OCI-LY1 (cell line): ENCODE measurements around the gene LRRC25.
"Not testable (repeated sequence)": the region's sequence is repeated elsewhere in the genome, so short reads cannot be mapped to it uniquely, and the experiment has no call there.

ENCODE experiments used
- H2AFZ ChIP-seq: fragments of 200-600 bp; sonication (generic), shearing (Covaris generic); 2 replicates; pipeline ENCODE4 v1.6.0; 2014; ENCODE audit warnings: antibody characterized with exemption, mild to moderate bottlenecking, low read length
- H3F3A ChIP-seq: fragments of 200-600 bp; sonication (generic), shearing (Covaris generic); 2 replicates; pipeline ENCODE4 v1.6.0; 2014; ENCODE audit warnings: mild to moderate bottlenecking, antibody characterized with exemption, low read length, moderate library complexity; ENCODE audit not compliant: insufficient read depth
- H3K27ac ChIP-seq: fragments of 200-600 bp; sonication (generic); 2 replicates; pipeline ENCODE4 v1.5.1; 2014; ENCODE audit warnings: low read length, mixed run types, mild to moderate bottlenecking, low read depth; ENCODE audit not compliant: poor library complexity, severe bottlenecking
- H3K27me3 ChIP-seq: fragments of 200-600 bp; sonication (generic); 2 replicates; pipeline ENCODE4 v1.6.0; 2014; ENCODE audit warnings: antibody characterized with exemption, mild to moderate bottlenecking, low read length, moderate library complexity; ENCODE audit not compliant: insufficient read depth
- H3K36me3 ChIP-seq: fragments of 200-600 bp; sonication (generic); 2 replicates; pipeline ENCODE4 v1.6.1; 2014; ENCODE audit warnings: mild to moderate bottlenecking, antibody characterized with exemption, low read length, moderate library complexity, mixed read lengths; ENCODE audit not compliant: insufficient read depth
- H3K4me1 ChIP-seq: fragments of 200-600 bp; sonication (generic); 2 replicates; pipeline ENCODE4 v1.5.1; 2014; ENCODE audit warnings: mild to moderate bottlenecking, low read length, moderate library complexity; ENCODE audit not compliant: insufficient read depth, severe bottlenecking
- H3K4me2 ChIP-seq: fragments of 200-600 bp; sonication (generic), shearing (Covaris generic); 2 replicates; pipeline ENCODE4 v1.6.1; 2014; ENCODE audit warnings: low read length
- H3K4me3 ChIP-seq: fragments of 200-600 bp; sonication (generic); 2 replicates; pipeline ENCODE4 v1.5.1; 2014; ENCODE audit warnings: low read length, low read depth, mild to moderate bottlenecking, mixed read lengths; ENCODE audit not compliant: poor library complexity, severe bottlenecking
- H3K79me2 ChIP-seq: fragments of 200-600 bp; shearing (Covaris generic); 2 replicates; pipeline ENCODE4 v1.6.1; 2016; ENCODE audit warnings: mixed run types, low read length, mixed read lengths; ENCODE audit not compliant: insufficient read depth
- H3K9ac ChIP-seq: fragments of 200-600 bp; sonication (generic), shearing (Covaris generic); 2 replicates; pipeline ENCODE4 v1.6.1; 2014; ENCODE audit warnings: mild to moderate bottlenecking, low read length, mixed read lengths
- H3K9me2 ChIP-seq: fragments of 200-600 bp; sonication (generic), shearing (Covaris generic); 2 replicates; pipeline ENCODE4 v1.6.1; 2014; ENCODE audit warnings: low read depth, mild to moderate bottlenecking, low read length, mixed read lengths
- H3K9me3 ChIP-seq: fragments of 200-600 bp; shearing (Covaris generic); 2 replicates; pipeline ENCODE4 v1.6.1; 2014; ENCODE audit warnings: low read length, mixed read lengths
- H4K20me1 ChIP-seq: fragments of 200-600 bp; sonication (generic), shearing (Covaris generic); 2 replicates; pipeline ENCODE4 v1.6.0; 2016; ENCODE audit warnings: mild to moderate bottlenecking, low read length; ENCODE audit not compliant: insufficient read depth
- CTCF ChIP-seq: fragments of 200-600 bp; sonication (generic), shearing (Covaris generic); IDR thresholded peaks from 2 replicates; pipeline ENCODE4 v1.5.1; 2017; ENCODE audit warnings: mild to moderate bottlenecking, antibody characterized with exemption, low read length, moderate library complexity, mixed read lengths
- EZH2 ChIP-seq: fragments of 200-600 bp; sonication (generic), shearing (Covaris generic); IDR thresholded peaks from 2 replicates; pipeline ENCODE4 v1.8.0; 2017; ENCODE audit warnings: borderline replicate concordance, mixed run types, mild to moderate bottlenecking, antibody characterized with exemption, low read length, moderate library complexity, mixed read lengths

The LRRC25 gene

GRCh38 chr19:18364826-18365528, 32.4 kb downstream of the LRRC25 start:
- H3K4me3 ChIP-seq: no peak overlapping the region
- no peaks in the 10 kb centered on the region for H3F3A ChIP-seq
- no peak overlapping the region for H3K27ac ChIP-seq
- H3K9me3 ChIP-seq: no peaks in the 10 kb centered on the region
- H3K79me2 ChIP-seq: no peaks in the 10 kb centered on the region
- H3K4me1 ChIP-seq: peaks cover 7% of the 10 kb centered on the region
- H3K4me2 ChIP-seq: no peak overlapping the region
- TF ChIP-seq EZH2: no peak
- no peak for TF ChIP-seq CTCF
- no peaks in the 10 kb centered on the region for H4K20me1 ChIP-seq
- no peak overlapping the region for H2AFZ ChIP-seq
- H3K9ac ChIP-seq: no peak overlapping the region
- H3K9me2 ChIP-seq: no peaks in the 10 kb centered on the region
- no peaks in the 10 kb centered on the region for H3K27me3 ChIP-seq
- 0 out of 2 replicates have a peak, but pooled peaks cover 3% of the 10 kb centered on the region for H3K36me3 ChIP-seq

DNA sequence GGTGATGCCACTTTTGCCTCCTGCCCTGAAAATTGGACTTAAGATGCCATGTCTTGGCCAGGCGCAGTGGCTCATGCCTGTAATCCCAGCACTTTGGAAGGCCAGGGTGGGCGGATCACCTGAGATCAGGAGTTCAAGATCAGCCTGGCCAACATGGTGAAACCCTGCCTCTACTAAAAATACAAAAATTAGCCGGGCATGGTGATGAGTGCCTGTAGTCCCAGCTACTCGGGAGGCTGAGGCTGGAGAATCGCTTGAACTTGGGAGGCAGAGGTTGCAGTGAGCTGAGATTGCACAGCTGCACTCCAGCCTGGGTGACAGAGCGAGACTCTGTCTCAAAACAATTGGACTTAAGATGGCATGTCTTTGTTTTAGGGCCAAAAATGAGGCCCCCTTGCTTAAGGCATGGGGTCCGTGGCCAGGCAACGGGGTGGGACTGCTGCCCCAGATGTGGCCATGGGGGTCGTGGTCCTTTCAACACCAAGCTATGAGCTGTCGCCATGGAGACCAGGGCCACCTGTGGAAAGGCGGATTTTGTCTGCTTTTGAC, 33.1 kb downstream of the LRRC25 start:
- H3K36me3 ChIP-seq, H3K79me2 ChIP-seq, H3K4me2 ChIP-seq, H3F3A ChIP-seq, H3K27ac ChIP-seq, H3K9me2 ChIP-seq, H3K4me3 ChIP-seq, H4K20me1 ChIP-seq, H2AFZ ChIP-seq, H3K27me3 ChIP-seq, H3K9me3 ChIP-seq, H3K4me1 ChIP-seq, H3K9ac ChIP-seq: not testable (repeated sequence)

DNA sequence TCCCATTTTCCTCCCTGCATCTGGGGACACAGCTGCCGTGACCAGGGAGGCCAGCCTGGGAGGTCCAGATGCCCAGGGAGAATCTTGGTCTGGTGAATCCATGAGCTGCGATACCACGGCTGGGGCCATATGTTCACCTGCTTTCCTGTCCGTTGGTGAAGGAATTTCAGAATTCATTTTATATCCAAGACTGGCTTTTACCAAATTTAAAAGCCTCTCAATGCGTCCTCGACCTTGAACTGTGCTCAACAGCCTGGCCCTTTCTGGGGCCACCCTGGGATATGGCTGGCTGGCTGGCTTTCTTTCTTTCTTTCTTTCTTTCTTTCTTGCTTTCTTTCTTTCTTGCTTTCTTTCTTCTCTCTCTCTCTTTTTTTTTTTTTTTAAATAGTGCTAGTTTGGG, 33.6 kb downstream of the LRRC25 start:
- Histone ChIP-seq H3K9me3 (no peaks in the 10 kb centered on the region), H3K4me1 (peaks cover 7% of the 10 kb centered on the region), H3K9ac (no peak overlapping the region), H3K4me2 (no peak overlapping the region), H3K79me2 (no peaks in the 10 kb centered on the region), H2AFZ (no peak overlapping the region), H4K20me1 (no peaks in the 10 kb centered on the region), H3F3A (no peaks in the 10 kb centered on the region), H3K9me2 (no peaks in the 10 kb centered on the region), H3K4me3 (no peak overlapping the region), H3K36me3 (0 out of 2 replicates have a peak, but pooled peaks cover 3% of the 10 kb centered on the region), H3K27me3 (no peaks in the 10 kb centered on the region), H3K27ac (no peak overlapping the region)
- no peak for TF ChIP-seq EZH2
- TF ChIP-seq CTCF: no peak
